Fibroblast of lung (primary cell): ENCODE measurements around the gene LRRC39. TPM values are rescaled to one million over a fixed set of nuclear protein-coding genes. Genes with fewer than 3 reads are reported as not detected.

Experiments
- DNase-seq, 2 donors: peaks; one replicate each; pipeline versions ENCODE4 v3.0.0 to v3.0.0-alpha.2; 2010; ENCODE audit warnings: low read depth in 2 of 2
- H2AFZ ChIP-seq: 2 replicates; pipeline ENCODE4 v1.5.1; 2012; ENCODE audit warnings: low read length, control low read depth, inconsistent platforms
- H3K27ac ChIP-seq: 2 replicates; pipeline ENCODE4 v1.5.1; 2011; ENCODE audit warnings: low read length, control low read depth; ENCODE audit not compliant: insufficient read depth
- H3K27me3 ChIP-seq: 2 replicates; pipeline ENCODE4 v1.5.1; 2011; ENCODE audit warnings: mild to moderate bottlenecking, low read length; ENCODE audit not compliant: control insufficient read depth, insufficient read depth
- H3K36me3 ChIP-seq: 2 replicates; pipeline ENCODE4 v1.5.1; 2011; ENCODE audit warnings: low read length; ENCODE audit not compliant: control insufficient read depth, insufficient read depth
- H3K4me1 ChIP-seq: 2 replicates; pipeline ENCODE4 v1.5.1; 2011; ENCODE audit warnings: low read length; ENCODE audit not compliant: control insufficient read depth, insufficient read depth; ENCODE audit errors: extremely low read depth
- H3K4me2 ChIP-seq: 2 replicates; pipeline ENCODE4 v1.5.1; 2011; ENCODE audit warnings: low read length, control low read depth; ENCODE audit not compliant: insufficient read depth; ENCODE audit errors: extremely low read depth
- H3K4me3 ChIP-seq, 4 experiments: fragments of 200-600 bp in 1 of 4; sonication (generic) in 1 of 4; replicated peaks in 1 of 4; 2 replicates each; pipeline ENCODE4 v1.5.1; 2011 to 2016; ENCODE audit warnings: low read length in 4 of 4, low read depth in 3 of 4, mild to moderate bottlenecking in 3 of 4, control low read depth in 2 of 4, inconsistent platforms in 1 of 4, mixed read lengths in 1 of 4; ENCODE audit not compliant: insufficient read depth in 1 of 4; ENCODE audit errors: control extremely low read depth in 1 of 4
- H3K79me2 ChIP-seq: 2 replicates; pipeline ENCODE4 v1.5.1; 2012; ENCODE audit warnings: mild to moderate bottlenecking, low read length, inconsistent platforms; ENCODE audit not compliant: control insufficient read depth, insufficient read depth
- H3K9ac ChIP-seq: 2 replicates; pipeline ENCODE4 v1.5.1; 2011; ENCODE audit warnings: mild to moderate bottlenecking, low read length, control low read depth; ENCODE audit not compliant: insufficient read depth
- H3K9me3 ChIP-seq: 2 replicates; pipeline ENCODE4 v1.5.1; 2012; ENCODE audit warnings: low read depth, low read length; ENCODE audit not compliant: control insufficient read depth, insufficient read depth
- H4K20me1 ChIP-seq: 2 replicates; pipeline ENCODE4 v1.5.1; 2011; ENCODE audit warnings: low read length; ENCODE audit not compliant: control insufficient read depth, insufficient read depth; ENCODE audit errors: extremely low read depth
- EZH2 ChIP-seq: IDR thresholded peaks from 2 replicates; pipeline ENCODE4 v1.5.1; 2012; ENCODE audit warnings: low read length, control low read depth, mild to moderate bottlenecking; ENCODE audit errors: missing control alignments
- polyA plus RNA-seq, 2 donors: library from polyadenylated mRNA; depleted of rRNA in 1 of 2; stranded (reverse) in 1 of 2; unstranded in 1 of 2; fragments of >200 nt; gene quantifications; 2 replicates each; pipeline ENCODE4 v1.2.1, GENCODE V29; 2011 to 2012; ENCODE audit warnings: missing spikeins in 1 of 2
- total RNA-seq: library from RNA; depleted of rRNA; stranded (reverse); fragments of >200 nt; gene quantifications from 2 replicates; pipeline ENCODE4 v1.2.1, GENCODE V29; 2014
- TF ChIP-seq, protein P1 (sequence below), 2 donors: IDR thresholded peaks in 1 of 2; conservative IDR thresholded peaks in 1 of 2; 1 replicate in 1 of 2; 2 replicates in 1 of 2; pipeline ENCODE4 v1.5.1; 2011 to 2012; ENCODE audit warnings: low read length in 2 of 2, control low read depth in 1 of 2, inconsistent platforms in 1 of 2, low read depth in 1 of 2, mild to moderate bottlenecking in 1 of 2

LRRC39 gene
- total and polyA plus RNA-seq, 2 donors (not counting 1 experiment from before 2014, with no cell fraction given), result 0.50 to 0.64 TPM

DNA sequence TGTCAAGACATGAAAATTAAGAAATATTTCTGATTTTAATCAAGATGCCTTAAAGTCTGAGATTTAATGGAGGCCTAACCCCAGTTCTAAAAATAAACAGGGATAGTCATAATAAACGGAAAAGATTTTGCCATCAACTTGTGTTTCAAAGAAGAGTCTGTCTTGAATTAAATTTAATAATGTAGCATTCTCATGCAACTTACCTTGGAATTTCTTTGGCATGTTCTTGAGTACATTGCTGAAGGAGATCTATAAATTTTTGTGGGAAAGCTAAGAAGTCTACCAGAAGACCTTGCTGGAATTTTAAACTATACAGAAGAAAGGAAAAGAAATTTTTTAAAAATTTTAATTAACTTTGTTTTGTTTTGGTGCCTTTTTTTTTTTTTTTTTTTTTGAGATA, 55.9 kb downstream of the LRRC39 start:
- Histone ChIP-seq H3K4me2 (no peak overlapping the region), H3K27me3 (no peaks in the 10 kb centered on the region), H3K4me3 (no peak overlapping the region), H3K4me1 (no peaks in the 10 kb centered on the region), H3K9ac (no peak overlapping the region), H4K20me1 (no peaks in the 10 kb centered on the region), H3K27ac (no peak overlapping the region), H3K9me3 (no peaks in the 10 kb centered on the region), H3K36me3 (no peaks in the 10 kb centered on the region), H3K79me2 (no peaks in the 10 kb centered on the region), H2AFZ (no peak overlapping the region)
- DNase-seq, result no peak
- TF ChIP-seq, protein P1, sequence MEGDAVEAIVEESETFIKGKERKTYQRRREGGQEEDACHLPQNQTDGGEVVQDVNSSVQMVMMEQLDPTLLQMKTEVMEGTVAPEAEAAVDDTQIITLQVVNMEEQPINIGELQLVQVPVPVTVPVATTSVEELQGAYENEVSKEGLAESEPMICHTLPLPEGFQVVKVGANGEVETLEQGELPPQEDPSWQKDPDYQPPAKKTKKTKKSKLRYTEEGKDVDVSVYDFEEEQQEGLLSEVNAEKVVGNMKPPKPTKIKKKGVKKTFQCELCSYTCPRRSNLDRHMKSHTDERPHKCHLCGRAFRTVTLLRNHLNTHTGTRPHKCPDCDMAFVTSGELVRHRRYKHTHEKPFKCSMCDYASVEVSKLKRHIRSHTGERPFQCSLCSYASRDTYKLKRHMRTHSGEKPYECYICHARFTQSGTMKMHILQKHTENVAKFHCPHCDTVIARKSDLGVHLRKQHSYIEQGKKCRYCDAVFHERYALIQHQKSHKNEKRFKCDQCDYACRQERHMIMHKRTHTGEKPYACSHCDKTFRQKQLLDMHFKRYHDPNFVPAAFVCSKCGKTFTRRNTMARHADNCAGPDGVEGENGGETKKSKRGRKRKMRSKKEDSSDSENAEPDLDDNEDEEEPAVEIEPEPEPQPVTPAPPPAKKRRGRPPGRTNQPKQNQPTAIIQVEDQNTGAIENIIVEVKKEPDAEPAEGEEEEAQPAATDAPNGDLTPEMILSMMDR (conservative IDR thresholded peaks at IDR 0.05 in 1 of 2, IDR thresholded peaks at IDR 0.05 in 1 of 2; ENCODE audit: low read depth in 1 of 2, low read length in 2 of 2), result no peak
- TF ChIP-seq EZH2, result no peak

DNA sequence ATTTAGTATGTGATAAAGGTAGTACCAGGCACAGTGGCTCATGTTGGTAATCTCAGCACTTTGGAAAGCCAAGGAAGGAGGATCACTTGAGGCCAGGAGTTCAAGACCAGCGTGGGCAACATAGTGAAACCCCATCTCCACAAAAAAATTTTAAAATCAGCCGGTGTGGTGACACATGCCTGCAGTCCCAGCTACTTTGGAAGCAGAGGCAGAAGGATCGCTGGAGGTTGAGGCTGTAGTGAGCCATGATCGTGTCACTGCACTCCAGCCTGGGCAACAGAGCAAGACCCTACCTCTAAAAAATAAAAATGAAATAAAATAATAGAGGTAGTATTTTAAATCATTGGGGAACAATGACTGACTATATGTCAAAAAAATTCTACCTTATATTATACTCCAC, 62.5 kb downstream of the LRRC39 start:
- Histone ChIP-seq H4K20me1 (no peaks in the 10 kb centered on the region), H3K4me3 (no peak overlapping the region), H3K9ac (no peak overlapping the region), H3K4me1 (no peaks in the 10 kb centered on the region), H2AFZ (no peak overlapping the region), H3K9me3 (no peaks in the 10 kb centered on the region), H3K36me3 (no peaks in the 10 kb centered on the region), H3K27me3 (no peaks in the 10 kb centered on the region), H3K27ac (no peak overlapping the region), H3K79me2 (no peaks in the 10 kb centered on the region), H3K4me2 (no peak overlapping the region)
- TF ChIP-seq, protein P1 (conservative IDR thresholded peaks at IDR 0.05 in 1 of 2, IDR thresholded peaks at IDR 0.05 in 1 of 2; ENCODE audit: low read depth in 1 of 2, low read length in 2 of 2), result no peak
- TF ChIP-seq EZH2, result no peak
- DNase-seq, result no peak

DNA sequence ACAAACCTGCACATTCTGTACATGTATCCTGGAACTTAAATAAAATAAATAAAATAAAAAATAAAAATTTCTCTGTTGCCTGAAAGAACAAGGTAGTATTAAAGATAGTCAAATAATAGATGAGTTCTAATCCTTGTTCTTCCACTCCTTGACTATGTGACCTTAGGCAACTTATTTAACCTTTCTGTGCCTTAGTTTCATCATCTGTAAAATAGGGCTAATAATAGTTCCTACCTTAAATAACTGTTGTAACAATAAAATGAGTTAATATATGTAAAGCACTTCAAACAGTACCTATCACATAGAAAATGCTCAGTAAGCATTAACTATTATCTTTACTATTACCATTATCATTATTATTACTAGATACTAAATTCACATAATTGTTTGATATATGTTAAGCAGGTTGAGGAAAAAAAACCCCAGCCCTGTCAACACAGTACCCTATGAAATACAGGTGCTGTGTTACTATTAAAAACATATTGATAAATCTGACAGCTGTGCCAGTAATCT, 68.4 kb downstream of the LRRC39 start:
- H2AFZ ChIP-seq, result no peak overlapping the region
- H3K9ac ChIP-seq, result no peak overlapping the region
- H3K79me2 ChIP-seq, result no peaks in the 10 kb centered on the region
- TF ChIP-seq, protein P1 (conservative IDR thresholded peaks at IDR 0.05 in 1 of 2, IDR thresholded peaks at IDR 0.05 in 1 of 2; ENCODE audit: low read depth in 1 of 2, low read length in 2 of 2), result no peak
- no peak for TF ChIP-seq EZH2
- DNase-seq, result no peak
- H3K4me1 ChIP-seq, result no peaks in the 10 kb centered on the region
- no peak overlapping the region for H3K4me3 ChIP-seq
- H3K27ac ChIP-seq, result no peak overlapping the region
- no peaks in the 10 kb centered on the region for H3K27me3 ChIP-seq
- H3K4me2 ChIP-seq, result no peak overlapping the region
- no peaks in the 10 kb centered on the region for H3K9me3 ChIP-seq
- H4K20me1 ChIP-seq, result no peaks in the 10 kb centered on the region
- no peaks in the 10 kb centered on the region for H3K36me3 ChIP-seq
